Left ventricle myocardium inferior (tissue), 1 donor: ENCODE results near the gene OR10A3. TPM values are rescaled to one million over a fixed set of nuclear protein-coding genes. Genes with fewer than 3 reads are reported as not detected.

Experiments used
- DNase-seq: peaks from one replicate; pipeline ENCODE4 v3.0.0-alpha.2; 2020
- H3K27ac ChIP-seq: fragments of 200-600 bp; replicated peaks from 2 replicates; pipeline ENCODE4 v1.8.0; 2021
- H3K27me3 ChIP-seq: fragments of 200-600 bp; 2 replicates; pipeline ENCODE4 v1.8.0; 2021; ENCODE audit warnings: low read depth
- H3K36me3 ChIP-seq: fragments of 200-600 bp; 2 replicates; pipeline ENCODE4 v1.8.0; 2021
- H3K4me1 ChIP-seq: fragments of 200-600 bp; 2 replicates; pipeline ENCODE4 v1.8.0; 2021
- H3K4me3 ChIP-seq: fragments of 200-600 bp; 2 replicates; pipeline ENCODE4 v1.8.0; 2021; ENCODE audit warnings: mild to moderate bottlenecking, moderate library complexity
- H3K9me3 ChIP-seq: fragments of 200-600 bp; replicated peaks from 2 replicates; pipeline ENCODE4 v1.8.0; 2021
- CTCF ChIP-seq: fragments of 200-600 bp; IDR thresholded peaks from 2 replicates; pipeline ENCODE4 v1.8.0; 2021; ENCODE audit warnings: antibody characterized with exemption, mild to moderate bottlenecking, borderline replicate concordance
- intact Hi-C: fragments of 100-400 bp; cut with micrococcal nuclease; formaldehyde crosslinking; loops from one replicate; pipeline ENCODE4 v1.11.0; 2022
- total RNA-seq: library from RNA; stranded (reverse); fragmentation: NEBNext Ultra II Directional; extraction: Animal tissue kit (Norgen Biotek cat#: 25700); gene quantifications from one replicate; pipeline ENCODE4 v1.2.1, GENCODE V29; 2021
- donor health status: DM: no; HTN: yes; CAD: no; lungs with severe emphysema.

OR10A3 gene
- total RNA-seq, 1 donor from 2014 or later: not detected

GRCh38 chr11:7905549-7905948 is 36.0 kb downstream of the OR10A3 start:
- Histone ChIP-seq H3K36me3 (no peaks in the 10 kb centered on the region), H3K9me3 (no peaks in the 10 kb centered on the region), H3K4me1 (no peaks in the 10 kb centered on the region), H3K27ac (no peak overlapping the region), H3K27me3 (peaks cover 69% of the 10 kb centered on the region), H3K4me3 (no peak overlapping the region)
- intact Hi-C loops: no loop called here
- DNase-seq: no peak
- no peak for TF ChIP-seq CTCF

DNA sequence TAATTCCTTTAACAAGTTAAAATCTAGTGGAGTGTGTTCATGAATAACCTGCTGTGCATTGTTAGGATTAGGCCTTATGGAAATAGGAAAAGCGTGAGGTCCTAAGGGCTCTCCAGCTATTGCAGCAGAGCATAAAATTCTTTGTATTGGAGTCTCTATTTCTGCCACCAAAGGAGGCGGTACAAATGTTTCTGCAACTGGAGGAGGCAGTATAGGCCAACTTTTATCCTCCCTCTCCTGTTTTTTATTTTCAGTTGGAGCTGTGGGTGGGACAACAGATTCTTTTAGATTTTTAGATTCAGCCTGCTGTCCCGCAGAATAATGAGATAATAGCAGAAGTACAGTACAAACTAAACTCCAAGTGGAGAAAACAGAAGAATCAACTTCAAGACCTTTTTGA is 36.6 kb downstream of the OR10A3 start:
- Histone ChIP-seq H3K36me3 (no peaks in the 10 kb centered on the region), H3K27me3 (peaks cover 65% of the 10 kb centered on the region), H3K9me3 (no peaks in the 10 kb centered on the region), H3K27ac (no peak overlapping the region), H3K4me1 (no peaks in the 10 kb centered on the region), H3K4me3 (no peak overlapping the region)
- intact Hi-C loops: no loop called here
- no peak for TF ChIP-seq CTCF
- DNase-seq: no peak

DNA sequence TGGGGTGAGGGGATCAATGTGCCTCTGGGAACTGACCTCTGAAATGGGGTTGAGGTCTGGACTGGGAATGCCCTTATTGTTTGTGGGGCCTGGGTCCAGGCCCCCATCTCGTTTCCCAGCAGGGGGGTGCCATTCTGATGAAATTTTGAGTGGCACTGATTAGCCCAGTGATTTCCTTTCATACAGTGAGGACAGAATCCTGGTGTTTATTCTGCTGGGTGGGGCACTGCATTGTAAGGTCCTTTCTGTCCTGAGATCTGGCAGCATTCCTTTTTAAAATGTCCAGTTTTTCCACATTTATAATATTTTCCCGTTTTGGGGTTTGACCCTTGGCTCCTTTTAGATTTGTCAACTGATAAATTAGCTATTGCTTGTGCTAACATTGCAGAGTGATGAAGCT is 37.6 kb downstream of the OR10A3 start:
- Histone ChIP-seq H3K9me3 (no peaks in the 10 kb centered on the region), H3K36me3 (no peaks in the 10 kb centered on the region), H3K4me1 (no peaks in the 10 kb centered on the region), H3K27me3 (peaks cover 55% of the 10 kb centered on the region), H3K4me3 (no peak overlapping the region), H3K27ac (no peak overlapping the region)
- no peak for DNase-seq
- intact Hi-C loops: no loop called here
- TF ChIP-seq CTCF: no peak

DNA sequence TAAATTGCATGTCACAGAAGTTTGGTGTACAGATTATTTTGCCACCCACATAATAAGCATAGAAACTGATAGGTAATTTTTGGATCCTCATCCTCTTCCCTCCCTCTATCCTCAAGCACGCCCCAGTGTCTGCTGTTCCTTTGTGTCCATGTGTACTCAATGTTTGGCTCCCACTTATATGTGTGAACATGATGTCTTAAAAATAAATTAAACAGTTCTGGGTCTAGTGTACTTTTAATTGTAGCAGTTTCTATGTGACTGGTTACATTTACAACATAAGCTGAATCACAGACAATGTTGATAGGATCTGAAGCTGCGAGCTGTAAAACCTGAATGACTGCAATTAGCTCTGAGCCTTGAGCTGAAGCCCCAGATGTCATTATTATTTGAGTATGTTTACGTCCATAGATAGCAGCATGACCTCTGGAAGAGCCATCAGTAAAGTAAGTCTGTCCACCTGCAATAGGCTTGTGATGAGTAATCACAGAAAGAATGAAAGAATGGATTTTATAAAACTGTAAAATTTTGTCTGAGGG is 40.1 kb downstream of the OR10A3 start:
- no peak for TF ChIP-seq CTCF
- intact Hi-C loops: no loop called here
- Histone ChIP-seq H3K4me3 (no peak overlapping the region), H3K36me3 (no peaks in the 10 kb centered on the region), H3K9me3 (no peaks in the 10 kb centered on the region), H3K27me3 (peaks cover 31% of the 10 kb centered on the region), H3K27ac (no peak overlapping the region), H3K4me1 (no peaks in the 10 kb centered on the region)
- DNase-seq: no peak

DNA sequence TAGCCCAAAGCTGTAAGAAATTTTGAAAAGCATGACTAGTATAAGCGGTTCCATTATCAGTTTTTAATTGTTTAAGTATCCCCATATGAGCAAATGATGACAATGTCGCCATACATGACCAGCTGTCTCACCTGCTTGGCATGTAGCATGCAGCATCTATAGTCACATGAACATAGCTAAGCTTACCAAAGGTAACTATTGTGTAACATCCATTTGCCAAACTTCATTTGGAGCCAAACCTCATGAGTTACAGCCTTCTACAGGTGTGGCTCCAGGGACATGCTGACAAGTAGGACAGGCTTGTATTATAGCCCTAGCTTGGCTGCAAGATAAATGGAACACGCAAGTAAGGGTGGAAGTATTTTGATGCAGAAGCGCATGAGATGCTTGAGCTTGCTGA is 40.8 kb downstream of the OR10A3 start:
- Histone ChIP-seq H3K27me3 (peaks cover 31% of the 10 kb centered on the region), H3K4me1 (no peaks in the 10 kb centered on the region), H3K9me3 (no peaks in the 10 kb centered on the region), H3K27ac (no peak overlapping the region), H3K36me3 (no peaks in the 10 kb centered on the region), H3K4me3 (no peak overlapping the region)
- no peak for DNase-seq
- no peak for TF ChIP-seq CTCF
- intact Hi-C loops: no loop called here
